ENCODE results near the gene MYO9B. TPM values are rescaled to one million over a fixed set of nuclear protein-coding genes. Genes with fewer than 3 reads are reported as not detected.
"Not testable (repeated sequence)": the region's sequence is repeated elsewhere in the genome, so short reads cannot be mapped to it uniquely, and the experiment has no call there.

MYO9B gene
- total and polyA plus RNA-seq, 2 donors (not counting 1 experiment from before 2014, with no cell fraction given) = 32.5 to 52.5 TPM

GRCh38 chr19:17185590-17185989, 110.0 kb downstream of the MYO9B start:
- peaks cover 35% of the 10 kb centered on the region for H3K36me3 ChIP-seq (ENCODE audit: control insufficient read depth, insufficient read depth, low read length)
- no peak for TF ChIP-seq EZH2 (IDR thresholded peaks at IDR 0.05; ENCODE audit: low read length, missing control alignments)
- TF ChIP-seq, protein P1, sequence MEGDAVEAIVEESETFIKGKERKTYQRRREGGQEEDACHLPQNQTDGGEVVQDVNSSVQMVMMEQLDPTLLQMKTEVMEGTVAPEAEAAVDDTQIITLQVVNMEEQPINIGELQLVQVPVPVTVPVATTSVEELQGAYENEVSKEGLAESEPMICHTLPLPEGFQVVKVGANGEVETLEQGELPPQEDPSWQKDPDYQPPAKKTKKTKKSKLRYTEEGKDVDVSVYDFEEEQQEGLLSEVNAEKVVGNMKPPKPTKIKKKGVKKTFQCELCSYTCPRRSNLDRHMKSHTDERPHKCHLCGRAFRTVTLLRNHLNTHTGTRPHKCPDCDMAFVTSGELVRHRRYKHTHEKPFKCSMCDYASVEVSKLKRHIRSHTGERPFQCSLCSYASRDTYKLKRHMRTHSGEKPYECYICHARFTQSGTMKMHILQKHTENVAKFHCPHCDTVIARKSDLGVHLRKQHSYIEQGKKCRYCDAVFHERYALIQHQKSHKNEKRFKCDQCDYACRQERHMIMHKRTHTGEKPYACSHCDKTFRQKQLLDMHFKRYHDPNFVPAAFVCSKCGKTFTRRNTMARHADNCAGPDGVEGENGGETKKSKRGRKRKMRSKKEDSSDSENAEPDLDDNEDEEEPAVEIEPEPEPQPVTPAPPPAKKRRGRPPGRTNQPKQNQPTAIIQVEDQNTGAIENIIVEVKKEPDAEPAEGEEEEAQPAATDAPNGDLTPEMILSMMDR (conservative IDR thresholded peaks at IDR 0.05 in 1 of 2, IDR thresholded peaks at IDR 0.05 in 1 of 2; ENCODE audit: low read depth in 1 of 2, low read length in 2 of 2) = no peak
- no peak overlapping the region for H3K4me3 ChIP-seq (replicated peaks in 1 of 4; ENCODE audit: control extremely low read depth in 1 of 4, insufficient read depth in 1 of 4, low read depth in 3 of 4, low read length in 4 of 4)

GRCh38 chr19:17191736-17192135, 116.2 kb downstream of the MYO9B start:
- H3K9me3 ChIP-seq (ENCODE audit: control insufficient read depth, insufficient read depth, low read depth, low read length); H3K4me2 ChIP-seq (ENCODE audit: extremely low read depth, insufficient read depth, low read length); H3K79me2 ChIP-seq (ENCODE audit: control insufficient read depth, insufficient read depth, low read length); H3K27me3 ChIP-seq (ENCODE audit: control insufficient read depth, insufficient read depth, low read length); H3K9ac ChIP-seq (ENCODE audit: insufficient read depth, low read length); H3K4me1 ChIP-seq (ENCODE audit: control insufficient read depth, extremely low read depth, insufficient read depth, low read length); DNase-seq (ENCODE audit: low read depth in 2 of 2); H2AFZ ChIP-seq (ENCODE audit: low read length); H3K4me3 ChIP-seq (replicated peaks in 1 of 4; ENCODE audit: control extremely low read depth in 1 of 4, insufficient read depth in 1 of 4, low read depth in 3 of 4, low read length in 4 of 4); H4K20me1 ChIP-seq (ENCODE audit: control insufficient read depth, extremely low read depth, insufficient read depth, low read length); H3K27ac ChIP-seq (ENCODE audit: insufficient read depth, low read length): not testable (repeated sequence)
- peaks cover 43% of the 10 kb centered on the region for H3K36me3 ChIP-seq (ENCODE audit: control insufficient read depth, insufficient read depth, low read length)

More at GRCh38 chr19:17185590-17185989, 110.0 kb downstream of the MYO9B start:
- H3K9ac ChIP-seq (ENCODE audit: insufficient read depth, low read length) = no peak overlapping the region
- no peaks in the 10 kb centered on the region for H4K20me1 ChIP-seq (ENCODE audit: control insufficient read depth, extremely low read depth, insufficient read depth, low read length)
- H2AFZ ChIP-seq (ENCODE audit: low read length) = no peak overlapping the region
- H3K4me2 ChIP-seq (ENCODE audit: extremely low read depth, insufficient read depth, low read length) = no peak overlapping the region
- H3K9me3 ChIP-seq (ENCODE audit: control insufficient read depth, insufficient read depth, low read depth, low read length) = no peaks in the 10 kb centered on the region
- no peaks in the 10 kb centered on the region for H3K79me2 ChIP-seq (ENCODE audit: control insufficient read depth, insufficient read depth, low read length)
- H3K27ac ChIP-seq (ENCODE audit: insufficient read depth, low read length) = no peak overlapping the region
- no peaks in the 10 kb centered on the region for H3K4me1 ChIP-seq (ENCODE audit: control insufficient read depth, extremely low read depth, insufficient read depth, low read length)
- H3K27me3 ChIP-seq (ENCODE audit: control insufficient read depth, insufficient read depth, low read length) = no peaks in the 10 kb centered on the region
- DNase-seq (ENCODE audit: low read depth in 2 of 2) = no peak

DNA sequence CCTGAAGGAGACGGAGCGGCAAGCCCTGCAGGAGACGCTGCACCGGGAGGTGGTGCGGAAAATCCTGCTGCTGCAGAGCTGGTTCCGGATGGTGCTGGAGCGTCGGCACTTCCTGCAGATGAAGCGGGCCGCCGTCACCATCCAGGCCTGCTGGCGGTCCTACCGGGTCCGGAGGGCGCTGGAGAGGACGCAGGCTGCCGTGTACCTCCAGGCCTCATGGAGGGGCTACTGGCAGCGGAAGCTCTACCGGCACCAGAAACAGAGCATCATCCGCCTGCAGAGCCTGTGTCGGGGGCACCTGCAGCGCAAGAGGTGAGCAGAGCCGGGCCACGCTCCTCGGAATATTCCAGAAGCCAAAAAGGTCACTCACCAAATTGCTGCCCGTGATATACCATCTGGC, 117.2 kb downstream of the MYO9B start:
- Histone ChIP-seq H3K79me2 (ENCODE audit: control insufficient read depth, insufficient read depth, low read length) (no peaks in the 10 kb centered on the region), H3K27ac (ENCODE audit: insufficient read depth, low read length) (no peak overlapping the region), H4K20me1 (ENCODE audit: control insufficient read depth, extremely low read depth, insufficient read depth, low read length) (no peaks in the 10 kb centered on the region), H3K9me3 (ENCODE audit: control insufficient read depth, insufficient read depth, low read depth, low read length) (no peaks in the 10 kb centered on the region), H3K4me2 (ENCODE audit: extremely low read depth, insufficient read depth, low read length) (no peak overlapping the region), H3K9ac (ENCODE audit: insufficient read depth, low read length) (no peak overlapping the region), H3K36me3 (ENCODE audit: control insufficient read depth, insufficient read depth, low read length) (peaks cover 40% of the 10 kb centered on the region), H3K4me1 (ENCODE audit: control insufficient read depth, extremely low read depth, insufficient read depth, low read length) (no peaks in the 10 kb centered on the region), H3K4me3 (replicated peaks in 1 of 4; ENCODE audit: control extremely low read depth in 1 of 4, insufficient read depth in 1 of 4, low read depth in 3 of 4, low read length in 4 of 4) (no peak overlapping the region), H2AFZ (ENCODE audit: low read length) (no peak overlapping the region), H3K27me3 (ENCODE audit: control insufficient read depth, insufficient read depth, low read length) (no peaks in the 10 kb centered on the region)
- DNase-seq (ENCODE audit: low read depth in 2 of 2) = no peak
- TF ChIP-seq, protein P1 (conservative IDR thresholded peaks at IDR 0.05 in 1 of 2, IDR thresholded peaks at IDR 0.05 in 1 of 2; ENCODE audit: low read depth in 1 of 2, low read length in 2 of 2) = no peak
- TF ChIP-seq EZH2 (IDR thresholded peaks at IDR 0.05; ENCODE audit: low read length, missing control alignments) = no peak
